H9 (cell line): ENCODE measurements around the gene KCNMA1. TPM values are rescaled to one million over a fixed set of nuclear protein-coding genes. Genes with fewer than 3 reads are reported as not detected.

Experiments
- DNase-seq: peaks from one replicate; pipeline ENCODE4 v3.0.0-alpha.2; 2017
- H2AFZ ChIP-seq: one replicate; pipeline ENCODE4 v1.6.1; 2013; ENCODE audit warnings: mild to moderate bottlenecking, low read length, control low read depth, moderate library complexity
- H2AK5ac ChIP-seq: 2 replicates; pipeline ENCODE4 v1.6.1; 2013; ENCODE audit warnings: low read length, control low read depth, mixed read lengths; ENCODE audit not compliant: insufficient read length
- H2BK120ac ChIP-seq: one replicate; pipeline ENCODE4 v1.6.1; 2013; ENCODE audit warnings: low read depth, mild to moderate bottlenecking, low read length, control low read depth, inconsistent platforms; ENCODE audit not compliant: poor library complexity, severe bottlenecking
- H2BK12ac ChIP-seq: 2 replicates; pipeline ENCODE4 v1.6.1; 2013; ENCODE audit warnings: low read length, control low read depth, mixed read lengths, low read depth; ENCODE audit not compliant: insufficient read length
- H2BK15ac ChIP-seq: 2 replicates; pipeline ENCODE4 v1.6.1; 2013; ENCODE audit warnings: low read depth, low read length, control low read depth
- H2BK20ac ChIP-seq: one replicate; pipeline ENCODE4 v1.6.1; 2013; ENCODE audit warnings: low read depth, mild to moderate bottlenecking, low read length, control low read depth, inconsistent platforms; ENCODE audit not compliant: poor library complexity, severe bottlenecking
- H2BK5ac ChIP-seq: 2 replicates; pipeline ENCODE4 v1.6.1; 2013; ENCODE audit warnings: low read length, control low read depth, mixed read lengths; ENCODE audit not compliant: insufficient read length
- H3K14ac ChIP-seq: 2 replicates; pipeline ENCODE4 v1.6.1; 2013; ENCODE audit warnings: low read length, control low read depth; ENCODE audit not compliant: insufficient read depth
- H3K18ac ChIP-seq: 2 replicates; pipeline ENCODE4 v1.6.1; 2013; ENCODE audit warnings: low read depth, mild to moderate bottlenecking, mixed read lengths, low read length, control low read depth; ENCODE audit not compliant: insufficient read length
- H3K23ac ChIP-seq: 2 replicates; pipeline ENCODE4 v1.6.1; 2013; ENCODE audit warnings: low read length, control low read depth, mixed read lengths, low read depth; ENCODE audit not compliant: insufficient read length
- H3K23me2 ChIP-seq: 2 replicates; pipeline ENCODE4 v1.6.1; 2013; ENCODE audit warnings: low read depth, mild to moderate bottlenecking, mixed read lengths, low read length, control low read depth; ENCODE audit not compliant: insufficient read length, poor library complexity, severe bottlenecking
- H3K27ac ChIP-seq: 2 replicates; pipeline ENCODE4 v1.5.1; 2013; ENCODE audit warnings: low read length, control low read depth, mixed read lengths, low read depth; ENCODE audit not compliant: insufficient read length
- H3K27me3 ChIP-seq: 2 replicates; pipeline ENCODE4 v1.6.1; 2013; ENCODE audit warnings: low read length, control low read depth, inconsistent platforms; ENCODE audit not compliant: insufficient read depth
- H3K4ac ChIP-seq: 2 replicates; pipeline ENCODE4 v1.6.1; 2013; ENCODE audit warnings: low read depth, mild to moderate bottlenecking, control low read depth, inconsistent platforms, low read length, moderate library complexity
- H3K4me1 ChIP-seq: 2 replicates; pipeline ENCODE4 v1.6.1; 2013; ENCODE audit warnings: low read length, control low read depth, inconsistent platforms; ENCODE audit not compliant: insufficient read depth
- H3K4me2 ChIP-seq: 2 replicates; pipeline ENCODE4 v1.6.1; 2013; ENCODE audit warnings: low read length, control low read depth, mixed read lengths; ENCODE audit not compliant: insufficient read length, insufficient read depth
- H3K56ac ChIP-seq: 2 replicates; pipeline ENCODE4 v1.6.1; 2013; ENCODE audit warnings: low read depth, mild to moderate bottlenecking, mixed read lengths, low read length, control low read depth; ENCODE audit not compliant: insufficient read length
- H3K79me1 ChIP-seq: 2 replicates; pipeline ENCODE4 v1.6.1; 2013; ENCODE audit warnings: low read depth, mild to moderate bottlenecking, moderate library complexity, low read length, control low read depth, inconsistent platforms; ENCODE audit not compliant: insufficient read depth, poor library complexity, severe bottlenecking
- H3K79me2 ChIP-seq: 2 replicates; pipeline ENCODE4 v1.6.1; 2013; ENCODE audit warnings: low read length, control low read depth, inconsistent platforms; ENCODE audit not compliant: insufficient read depth
- H3K9ac ChIP-seq: 2 replicates; pipeline ENCODE4 v1.6.1; 2013; ENCODE audit warnings: low read length, control low read depth, mixed read lengths; ENCODE audit not compliant: insufficient read length; ENCODE audit errors: extremely low read depth
- H3K9me3 ChIP-seq: one replicate; pipeline ENCODE4 v1.6.1; 2013; ENCODE audit warnings: low read depth, low read length, inconsistent platforms; ENCODE audit not compliant: control insufficient read depth
- H3T11ph ChIP-seq: one replicate; pipeline ENCODE4 v1.6.1; 2013; ENCODE audit warnings: mild to moderate bottlenecking, low read length, control low read depth, inconsistent platforms
- H4K20me1 ChIP-seq: one replicate; pipeline ENCODE4 v1.6.1; 2013; ENCODE audit not compliant: control insufficient read depth, insufficient read length, insufficient read depth
- H4K5ac ChIP-seq: 2 replicates; pipeline ENCODE4 v1.6.1; 2013; ENCODE audit warnings: low read depth, mild to moderate bottlenecking, mixed read lengths, low read length, control low read depth; ENCODE audit not compliant: insufficient read length
- H4K8ac ChIP-seq: replicated peaks from 2 replicates; pipeline ENCODE4 v1.6.1; 2013; ENCODE audit warnings: low read length, control low read depth, mixed read lengths, low read depth; ENCODE audit not compliant: insufficient read length
- H4K91ac ChIP-seq: 2 replicates; pipeline ENCODE4 v1.6.1; 2013; ENCODE audit warnings: low read depth, mild to moderate bottlenecking, moderate library complexity, mixed read lengths, low read length, control low read depth; ENCODE audit not compliant: insufficient read length
- H3K27ac Mint-ChIP-seq, 3 experiments: 2 replicates in 2 of 3; 3 replicates in 1 of 3; pipeline ENCODE4 v1.8.0; 2020 to 2021; ENCODE audit warnings: mixed read lengths in 3 of 3, mild to moderate bottlenecking in 1 of 3, moderate library complexity in 1 of 3
- H3K27me3 Mint-ChIP-seq: 2 replicates; pipeline ENCODE4 v1.8.0; 2021; ENCODE audit warnings: low read depth, mild to moderate bottlenecking, moderate library complexity, mixed read lengths
- H3K36me3 Mint-ChIP-seq, 3 experiments: 2 replicates in 2 of 3; 3 replicates in 1 of 3; pipeline ENCODE4 v1.8.0; 2020 to 2021; ENCODE audit warnings: low read depth in 3 of 3, mixed read lengths in 3 of 3; ENCODE audit not compliant: insufficient read depth in 1 of 3
- H3K4me1 Mint-ChIP-seq, 2 experiments: 2 replicates each; pipeline ENCODE4 v1.8.0; 2020; ENCODE audit warnings: mixed read lengths in 2 of 2
- H3K4me3 Mint-ChIP-seq, 2 experiments: 2 replicates in 1 of 2; 3 replicates in 1 of 2; pipeline ENCODE4 v1.8.0; 2020 to 2021; ENCODE audit warnings: mild to moderate bottlenecking in 2 of 2, mixed read lengths in 2 of 2, moderate library complexity in 1 of 2
- H3K9me3 Mint-ChIP-seq, 2 experiments: 2 replicates in 1 of 2; 3 replicates in 1 of 2; pipeline ENCODE4 v1.8.0; 2020; ENCODE audit warnings: mild to moderate bottlenecking in 2 of 2, mixed read lengths in 2 of 2, moderate library complexity in 1 of 2
- CTCF ChIP-seq: fragments of 200-600 bp; sonication (generic); conservative IDR thresholded peaks from 3 replicates; pipeline ENCODE4 v1.8.0; 2021; ENCODE audit warnings: antibody characterized with exemption, mild to moderate bottlenecking
- WGBS: extraction: QIAGEN DNeasy Blood & Tissue Kit; methylation state at CpG from one replicate; pipeline ENCODE4 v1.1.7; 2013; ENCODE audit warnings: missing lambda C conversion rate, low lambda C conversion rate, mixed read lengths; ENCODE audit not compliant: insufficient read length; ENCODE audit errors: extremely low coverage; 5-methylcytosine and 5-hydroxymethylcytosine counted together
- total RNA-seq: library from RNA; stranded (reverse); gene quantifications from 2 replicates; pipeline ENCODE4 v1.2.1, GENCODE V29; 2021

KCNMA1 gene
- total RNA-seq, 1 experiment from 2014 or later: 2.0 TPM

GRCh38 chr10:77410523-77410922 is 227.1 kb downstream of the KCNMA1 start:
- Mint-ChIP-seq H3K9me3 (no peaks in the 10 kb centered on the region; a peak in 1 of 5 replicates), H3K4me1 (peaks cover 19 to 20% of the 10 kb centered on the region in 2 experiments), H3K27ac (no peak overlapping the region), H3K4me3 (no peak overlapping the region), H3K27me3 (peaks cover 3% of the 10 kb centered on the region; the same call in 1 of the 2 replicates), H3K36me3 (no peaks in the 10 kb centered on the region)
- Histone ChIP-seq H3K9me3 (no peaks in the 10 kb centered on the region), H3K4ac (no peak overlapping the region), H2BK12ac (no peak overlapping the region), H3K23me2 (no peaks in the 10 kb centered on the region), H3K27ac (no peak overlapping the region), H4K91ac (no peak overlapping the region), H3K23ac (no peak overlapping the region), H3K18ac (no peak overlapping the region), H3K79me2 (no peaks in the 10 kb centered on the region), H4K8ac (no peak overlapping the region), H3K4me2 (no peak overlapping the region), H3T11ph (no peak overlapping the region), H3K79me1 (no peaks in the 10 kb centered on the region), H3K4me1 (peaks cover 2% of the 10 kb centered on the region; the same call in 1 of the 2 replicates), H3K56ac (no peak overlapping the region), H3K27me3 (no peaks in the 10 kb centered on the region), H2AFZ (no peak overlapping the region), H3K14ac (no peak overlapping the region), H4K5ac (no peak overlapping the region), H3K9ac (no peak overlapping the region), H2BK20ac (no peak overlapping the region), H2BK5ac (no peak overlapping the region), H2AK5ac (no peak overlapping the region), H4K20me1 (no peaks in the 10 kb centered on the region), H2BK120ac (no peak overlapping the region), H2BK15ac (no peak overlapping the region)
- TF ChIP-seq CTCF: no peak
- WGBS: no CpG with 5 or more reads among the region's 9 CpGs
- DNase-seq: no peak
